A549 (cell line): ENCODE data around the gene SPRR1A.

Experiments
- CHD2 ChIP-seq: fragments of 150-350 bp; IDR thresholded peaks from 2 replicates; pipeline ENCODE4 v1.6.1; 2014; ENCODE audit warnings: low read length; ENCODE audit not compliant: partially characterized antibody
- CTCF ChIP-seq: fragments of >200 bp; sonication (Bioruptor Twin); formaldehyde crosslinking; IDR thresholded peaks from 3 replicates; pipeline ENCODE4 v1.5.1; 2016
- HOXA7 ChIP-seq: fragments of 250-450 bp; sonication (Bioruptor Pico); IDR thresholded peaks from 2 replicates; pipeline ENCODE4 v1.5.0; 2020; ENCODE audit warnings: mild to moderate bottlenecking, moderate library complexity
- KDM1A ChIP-seq: fragments of 200-600 bp; sonication (generic); IDR thresholded peaks from 2 replicates; pipeline ENCODE4 v1.6.1; 2016; ENCODE audit warnings: low read depth, mild to moderate bottlenecking
- NFE2L2 ChIP-seq: fragments of 150-350 bp; conservative IDR thresholded peaks from 2 replicates; pipeline ENCODE4 v1.6.1; 2014; ENCODE audit warnings: low read length
- REST ChIP-seq: fragments of 200-600 bp; sonication (generic); IDR thresholded peaks from 2 replicates; pipeline ENCODE4 v1.6.1; 2016; ENCODE audit warnings: antibody characterized with exemption, mild to moderate bottlenecking, moderate library complexity
- RFX5 ChIP-seq: fragments of 450-650 bp; IDR thresholded peaks from 2 replicates; pipeline ENCODE4 v1.7.1; 2014; ENCODE audit warnings: antibody characterized with exemption, mild to moderate bottlenecking, moderate library complexity
- SMC3 ChIP-seq: fragments of >200 bp; sonication (Bioruptor Twin); formaldehyde crosslinking; IDR thresholded peaks from 3 replicates; pipeline ENCODE4 v1.6.1; 2018; ENCODE audit warnings: inconsistent platforms
- ZFP36 ChIP-seq: fragments of 450-650 bp; IDR thresholded peaks from 2 replicates; pipeline ENCODE4 v1.6.1; 2014; ENCODE audit warnings: borderline replicate concordance; ENCODE audit not compliant: partially characterized antibody
- TF ChIP-seq, protein P1 (sequence below): IDR thresholded peaks from 2 replicates; pipeline ENCODE4 v1.6.1; 2012; ENCODE audit warnings: low read depth, borderline replicate concordance
- TF ChIP-seq, protein P2 (sequence below): IDR thresholded peaks from 2 replicates; pipeline ENCODE4 v1.6.1; 2012

DNA sequence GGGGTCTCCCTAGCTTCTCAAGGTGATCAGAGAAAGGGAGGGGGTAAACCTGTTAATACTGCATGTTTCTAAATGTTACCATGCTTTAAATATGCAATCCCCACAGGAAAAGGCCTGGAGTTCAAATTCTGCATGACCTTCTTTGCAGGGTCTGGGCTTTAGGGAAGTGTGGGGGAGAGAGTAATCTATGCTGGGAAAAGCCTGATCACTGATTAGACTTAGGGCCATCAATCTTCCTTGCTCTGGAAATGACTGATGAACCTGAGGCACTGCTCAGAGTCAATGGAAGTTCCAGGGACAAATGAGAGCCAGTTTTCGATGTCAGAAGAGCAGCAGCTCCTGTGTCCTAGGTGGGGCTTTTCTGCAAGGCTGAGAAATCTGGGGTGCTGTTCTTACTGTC lies 3.2 kb upstream of the SPRR1A start:
- TF ChIP-seq CHD2 (no peak), NFE2L2 (no peak), KDM1A (no peak), ZFP36 (no peak), HOXA7 (CRISPR knock-in tag) (no peak), RFX5 (no peak), SMC3 (no peak), CTCF (no peak), REST (no peak)
- TF ChIP-seq, protein P1, sequence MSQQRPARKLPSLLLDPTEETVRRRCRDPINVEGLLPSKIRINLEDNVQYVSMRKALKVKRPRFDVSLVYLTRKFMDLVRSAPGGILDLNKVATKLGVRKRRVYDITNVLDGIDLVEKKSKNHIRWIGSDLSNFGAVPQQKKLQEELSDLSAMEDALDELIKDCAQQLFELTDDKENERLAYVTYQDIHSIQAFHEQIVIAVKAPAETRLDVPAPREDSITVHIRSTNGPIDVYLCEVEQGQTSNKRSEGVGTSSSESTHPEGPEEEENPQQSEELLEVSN, result no peak
- TF ChIP-seq, protein P2, sequence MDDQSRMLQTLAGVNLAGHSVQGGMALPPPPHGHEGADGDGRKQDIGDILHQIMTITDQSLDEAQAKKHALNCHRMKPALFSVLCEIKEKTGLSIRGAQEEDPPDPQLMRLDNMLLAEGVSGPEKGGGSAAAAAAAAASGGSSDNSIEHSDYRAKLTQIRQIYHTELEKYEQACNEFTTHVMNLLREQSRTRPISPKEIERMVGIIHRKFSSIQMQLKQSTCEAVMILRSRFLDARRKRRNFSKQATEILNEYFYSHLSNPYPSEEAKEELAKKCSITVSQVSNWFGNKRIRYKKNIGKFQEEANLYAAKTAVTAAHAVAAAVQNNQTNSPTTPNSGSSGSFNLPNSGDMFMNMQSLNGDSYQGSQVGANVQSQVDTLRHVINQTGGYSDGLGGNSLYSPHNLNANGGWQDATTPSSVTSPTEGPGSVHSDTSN, result no peak
